Activated T-helper 17 cell treated with anti-CD3 and anti-CD28 coated beads, Interleukin-2, amount 50 U/mL, for 72 hours (primary cell): ENCODE measurements around the gene ATP12A. TPM values are rescaled to one million over a fixed set of nuclear protein-coding genes. Genes with fewer than 3 reads are reported as not detected.

Experiments used
- ATAC-seq: fragments of 150-1000 bp; cut with Tn5 transposase; replicated peaks from 2 replicates; pipeline ENCODE4 v1.10.0; 2021; ENCODE audit warnings: mild to moderate bottlenecking, moderate library complexity
- H3K27ac Mint-ChIP-seq: one replicate; pipeline ENCODE4 v1.8.0; 2022; ENCODE audit warnings: mixed read lengths
- H3K27me3 Mint-ChIP-seq: one replicate; pipeline ENCODE4 v1.8.0; 2022; ENCODE audit warnings: mixed read lengths
- H3K36me3 Mint-ChIP-seq: one replicate; pipeline ENCODE4 v1.8.0; 2022; ENCODE audit warnings: low read depth, mild to moderate bottlenecking, mixed read lengths
- H3K4me1 Mint-ChIP-seq: one replicate; pipeline ENCODE4 v1.8.0; 2022; ENCODE audit warnings: mixed read lengths
- H3K4me3 Mint-ChIP-seq: one replicate; pipeline ENCODE4 v1.8.0; 2022; ENCODE audit warnings: mild to moderate bottlenecking, mixed read lengths
- H3K9me3 Mint-ChIP-seq: one replicate; pipeline ENCODE4 v1.8.0; 2022; ENCODE audit warnings: mixed read lengths
- total RNA-seq, 2 donors: library from RNA; stranded (reverse); gene quantifications; one replicate each; pipeline ENCODE4 v1.2.3, GENCODE V29; 2022

ATP12A gene
- total RNA-seq: 1 to 10 TPM in 1 of 2 donors, under 1 TPM in 1; 0.13 to 1.5 TPM

GRCh38 chr13:24680258-24680920, at the start of gene ATP12A:
ATP12A (plus strand) TSS chr13:24680408; CDS start chr13:24680744, 336 bp downstream.
- Mint-ChIP-seq H3K4me3 (peak within 1 kb of the TSS; percentile 43), H3K9me3 (no peaks in the 10 kb centered on the region), H3K27ac (no peak within 1 kb of the TSS), H3K27me3 (peaks cover 35% of the 10 kb centered on the region), H3K4me1 (peaks cover 13% of the 10 kb centered on the region), H3K36me3 (no peaks in the 10 kb centered on the region)
- no peak for ATAC-seq

- peak overlapping the region; percentile 4 for H3K27ac Mint-ChIP-seq
- ATAC-seq: peak; percentile 50
- no peak overlapping the region for H3K4me3 Mint-ChIP-seq
- no peaks in the 10 kb centered on the region for H3K36me3 Mint-ChIP-seq
- H3K9me3 Mint-ChIP-seq: no peaks in the 10 kb centered on the region
- H3K27me3 Mint-ChIP-seq: no peaks in the 10 kb centered on the region
- H3K4me1 Mint-ChIP-seq: peaks cover 9% of the 10 kb centered on the region
Measured at GRCh38 chr13:24630851-24631620, 49.2 kb upstream of the ATP12A start.

GRCh38 chr13:24631922-24632321, 48.3 kb upstream of the ATP12A start:
- H3K27me3 Mint-ChIP-seq: no peaks in the 10 kb centered on the region
- no peaks in the 10 kb centered on the region for H3K36me3 Mint-ChIP-seq
- peaks cover 6% of the 10 kb centered on the region for H3K4me1 Mint-ChIP-seq
- H3K9me3 Mint-ChIP-seq: no peaks in the 10 kb centered on the region
- ATAC-seq: no peak
- H3K27ac Mint-ChIP-seq: no peak overlapping the region
- H3K4me3 Mint-ChIP-seq: no peak overlapping the region

GRCh38 chr13:24632382-24633121, 47.7 kb upstream of the ATP12A start:
- Mint-ChIP-seq H3K9me3 (no peaks in the 10 kb centered on the region), H3K27ac (no peak overlapping the region), H3K4me1 (peaks cover 6% of the 10 kb centered on the region), H3K4me3 (no peak overlapping the region), H3K27me3 (no peaks in the 10 kb centered on the region), H3K36me3 (no peaks in the 10 kb centered on the region)
- peak; percentile 47 for ATAC-seq

- Mint-ChIP-seq H3K36me3 (no peaks in the 10 kb centered on the region), H3K4me3 (no peak overlapping the region), H3K4me1 (no peaks in the 10 kb centered on the region), H3K27ac (no peak overlapping the region), H3K9me3 (no peaks in the 10 kb centered on the region), H3K27me3 (no peaks in the 10 kb centered on the region)
- no peak for ATAC-seq
Measured at GRCh38 chr13:24636776-24637175, 43.4 kb upstream of the ATP12A start.

- ATAC-seq: no peak
- no peak overlapping the region for H3K4me3 Mint-ChIP-seq
- no peaks in the 10 kb centered on the region for H3K36me3 Mint-ChIP-seq
- H3K4me1 Mint-ChIP-seq: no peaks in the 10 kb centered on the region
- no peak overlapping the region for H3K27ac Mint-ChIP-seq
- H3K9me3 Mint-ChIP-seq: no peaks in the 10 kb centered on the region
- H3K27me3 Mint-ChIP-seq: peaks cover 3% of the 10 kb centered on the region
Measured at GRCh38 chr13:24638096-24638495, 42.1 kb upstream of the ATP12A start.

GRCh38 chr13:24640752-24641151, 39.5 kb upstream of the ATP12A start:
- Mint-ChIP-seq H3K4me1 (no peaks in the 10 kb centered on the region), H3K27ac (no peak overlapping the region), H3K9me3 (no peaks in the 10 kb centered on the region), H3K36me3 (no peaks in the 10 kb centered on the region), H3K27me3 (peaks cover 3% of the 10 kb centered on the region), H3K4me3 (no peak overlapping the region)
- no peak for ATAC-seq

GRCh38 chr13:24642219-24642618, 38.0 kb upstream of the ATP12A start:
- H3K27ac Mint-ChIP-seq: no peak overlapping the region

GRCh38 chr13:24644036-24644435, 36.2 kb upstream of the ATP12A start:
- no peaks in the 10 kb centered on the region for H3K4me1 Mint-ChIP-seq
- no peak for ATAC-seq
- H3K27ac Mint-ChIP-seq: no peak overlapping the region
- no peaks in the 10 kb centered on the region for H3K9me3 Mint-ChIP-seq
- peaks cover 3% of the 10 kb centered on the region for H3K27me3 Mint-ChIP-seq
- H3K4me3 Mint-ChIP-seq: no peak overlapping the region
- no peaks in the 10 kb centered on the region for H3K36me3 Mint-ChIP-seq

More at GRCh38 chr13:24642219-24642618, 38.0 kb upstream of the ATP12A start:
- Mint-ChIP-seq H3K4me3 (no peak overlapping the region), H3K9me3 (no peaks in the 10 kb centered on the region), H3K4me1 (no peaks in the 10 kb centered on the region), H3K27me3 (peaks cover 3% of the 10 kb centered on the region), H3K36me3 (no peaks in the 10 kb centered on the region)
- ATAC-seq: peak; percentile 35

- Mint-ChIP-seq H3K27me3 (peaks cover 3% of the 10 kb centered on the region), H3K4me3 (peak overlapping the region; percentile 66), H3K27ac (no peak overlapping the region), H3K9me3 (no peaks in the 10 kb centered on the region), H3K36me3 (no peaks in the 10 kb centered on the region), H3K4me1 (peaks cover 6% of the 10 kb centered on the region)
- ATAC-seq: no peak
Measured at GRCh38 chr13:24648271-24648670, 31.9 kb upstream of the ATP12A start.

GRCh38 chr13:24648983-24649687, 31.1 kb upstream of the ATP12A start:
- H3K27me3 Mint-ChIP-seq: peaks cover 3% of the 10 kb centered on the region
- no peaks in the 10 kb centered on the region for H3K9me3 Mint-ChIP-seq
- peak; percentile 94 for ATAC-seq
- H3K36me3 Mint-ChIP-seq: no peaks in the 10 kb centered on the region
- peak overlapping the region; percentile 56 for H3K27ac Mint-ChIP-seq
- peaks cover 6% of the 10 kb centered on the region for H3K4me1 Mint-ChIP-seq
- H3K4me3 Mint-ChIP-seq: peak overlapping the region; percentile 66

- no peaks in the 10 kb centered on the region for H3K36me3 Mint-ChIP-seq
- ATAC-seq: peak; percentile 43
- H3K27ac Mint-ChIP-seq: peak overlapping the region; percentile 56
- no peaks in the 10 kb centered on the region for H3K9me3 Mint-ChIP-seq
- peaks cover 6% of the 10 kb centered on the region for H3K4me1 Mint-ChIP-seq
- peaks cover 6% of the 10 kb centered on the region for H3K27me3 Mint-ChIP-seq
- H3K4me3 Mint-ChIP-seq: peak overlapping the region; percentile 66
Measured at GRCh38 chr13:24649688-24650043, 30.5 kb upstream of the ATP12A start.

- peaks cover 6% of the 10 kb centered on the region for H3K27me3 Mint-ChIP-seq
- peak overlapping the region; percentile 66 for H3K4me3 Mint-ChIP-seq
- no peak for ATAC-seq
- H3K27ac Mint-ChIP-seq: peak overlapping the region; percentile 56
- H3K36me3 Mint-ChIP-seq: no peaks in the 10 kb centered on the region
- H3K4me1 Mint-ChIP-seq: peaks cover 6% of the 10 kb centered on the region
- H3K9me3 Mint-ChIP-seq: no peaks in the 10 kb centered on the region
Measured at GRCh38 chr13:24650161-24650560, 30.0 kb upstream of the ATP12A start.

GRCh38 chr13:24651718-24652345, 28.4 kb upstream of the ATP12A start:
- ATAC-seq: no peak
- Mint-ChIP-seq H3K36me3 (no peaks in the 10 kb centered on the region), H3K27me3 (peaks cover 13% of the 10 kb centered on the region), H3K4me3 (no peak overlapping the region), H3K9me3 (no peaks in the 10 kb centered on the region), H3K4me1 (peaks cover 6% of the 10 kb centered on the region), H3K27ac (no peak overlapping the region)
